ENCODE data around the gene NUP42.
A peak's percentile ranks its signal among the peaks of the same experiment; 100 is the strongest.

NUP42 gene

DNA sequence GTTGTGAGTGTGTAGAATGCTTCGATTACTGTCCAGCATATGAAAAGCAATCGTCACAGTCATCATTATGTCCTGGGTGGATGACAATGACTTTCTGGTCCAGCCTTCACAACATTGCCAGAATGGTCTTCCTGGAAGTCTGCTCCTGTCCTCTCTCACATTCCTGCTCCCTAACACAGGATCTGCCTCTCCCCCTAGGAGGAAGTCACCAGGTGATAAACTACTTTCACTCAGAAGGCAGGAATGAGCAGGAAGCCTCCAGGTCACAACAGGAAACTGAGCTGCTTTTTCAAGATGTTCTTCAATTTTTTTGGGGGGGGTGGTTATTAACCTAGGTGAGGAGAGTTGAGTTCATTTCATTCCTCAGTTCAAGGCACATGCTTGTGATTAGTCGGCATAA is 51.1 kb downstream of the NUP42 start:
- no peak for FAIRE-seq
- no peak for DNase-seq (ENCODE audit: insufficient read length, low spot score)

DNA sequence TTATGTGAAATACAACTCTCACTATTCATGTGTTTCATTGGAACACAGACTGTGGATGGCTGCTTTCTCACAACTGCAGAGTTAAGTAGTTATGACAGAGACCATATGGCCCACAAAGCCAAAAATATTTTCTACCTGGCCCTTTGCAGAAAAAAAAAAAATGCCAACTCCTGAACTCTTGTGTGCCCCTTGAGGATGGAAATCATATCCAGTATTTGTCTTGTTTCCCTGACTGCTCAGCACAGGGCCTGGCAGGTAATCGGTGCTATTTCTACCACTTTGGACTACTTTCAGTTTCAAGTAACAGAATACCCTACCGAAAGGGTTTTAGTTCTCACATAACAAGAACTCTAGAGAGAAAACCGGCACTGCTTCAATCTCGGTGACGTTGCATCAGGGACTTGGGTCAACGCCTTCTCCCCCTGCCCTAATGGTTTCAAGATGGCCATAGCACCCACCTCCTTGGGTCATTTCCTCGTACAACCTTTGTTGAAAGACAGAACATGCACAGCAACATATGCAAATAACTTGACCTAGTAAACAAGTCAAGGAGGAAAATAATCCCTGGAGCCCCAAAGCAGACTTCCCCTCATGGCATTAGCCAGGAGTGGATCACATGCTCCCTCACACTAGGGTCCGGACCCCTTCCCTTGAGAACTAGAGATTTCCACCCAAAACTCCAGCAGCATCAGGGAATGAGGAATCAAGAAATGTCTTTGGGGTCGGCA is 52.9 kb downstream of the NUP42 start:
- peak; percentile 96 for FAIRE-seq
- DNase-seq (ENCODE audit: insufficient read length, low spot score) = peak; percentile 36

DNA sequence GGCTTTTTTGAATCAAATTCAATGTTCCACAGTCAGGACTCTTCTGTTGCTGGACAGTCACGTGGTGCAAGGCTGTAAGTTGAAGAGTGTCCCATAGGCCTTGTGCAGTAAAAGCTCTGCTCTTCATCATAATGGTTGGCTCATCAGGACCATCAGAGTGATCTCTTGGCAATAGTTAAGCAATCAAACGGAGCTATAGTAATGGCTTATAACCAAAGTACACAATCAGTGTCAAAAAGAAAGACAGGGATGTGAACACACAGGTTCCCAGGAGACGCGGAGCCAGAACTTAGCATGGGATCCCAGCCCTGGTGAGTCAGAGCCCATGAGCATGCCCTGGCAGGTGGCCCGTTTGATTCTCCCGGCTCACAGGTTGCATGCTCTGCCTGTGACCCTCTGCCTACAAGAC is 54.0 kb downstream of the NUP42 start:
- DNase-seq (ENCODE audit: insufficient read length, low spot score) = no peak
- FAIRE-seq = no peak

DNA sequence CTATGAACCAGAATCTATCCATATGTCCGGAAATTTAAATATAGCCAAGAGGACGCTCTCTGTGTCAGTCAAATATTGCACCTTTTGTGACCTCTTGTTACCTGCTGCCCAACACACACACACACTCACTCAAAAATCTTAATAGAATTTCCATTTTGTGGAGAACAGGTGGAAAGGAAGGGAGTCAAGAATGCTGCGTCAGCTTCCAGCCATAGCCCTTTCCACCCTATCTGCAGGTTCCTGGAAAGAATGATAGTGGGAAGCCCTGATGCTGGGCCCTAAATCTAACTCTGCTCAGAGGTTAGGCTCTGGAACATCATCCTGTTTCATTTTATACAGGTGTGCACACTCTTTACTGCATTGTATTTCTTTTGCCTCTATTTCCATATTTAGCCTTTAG is 55.2 kb downstream of the NUP42 start:
- no peak for FAIRE-seq
- no peak for DNase-seq (ENCODE audit: insufficient read length, low spot score)

DNA sequence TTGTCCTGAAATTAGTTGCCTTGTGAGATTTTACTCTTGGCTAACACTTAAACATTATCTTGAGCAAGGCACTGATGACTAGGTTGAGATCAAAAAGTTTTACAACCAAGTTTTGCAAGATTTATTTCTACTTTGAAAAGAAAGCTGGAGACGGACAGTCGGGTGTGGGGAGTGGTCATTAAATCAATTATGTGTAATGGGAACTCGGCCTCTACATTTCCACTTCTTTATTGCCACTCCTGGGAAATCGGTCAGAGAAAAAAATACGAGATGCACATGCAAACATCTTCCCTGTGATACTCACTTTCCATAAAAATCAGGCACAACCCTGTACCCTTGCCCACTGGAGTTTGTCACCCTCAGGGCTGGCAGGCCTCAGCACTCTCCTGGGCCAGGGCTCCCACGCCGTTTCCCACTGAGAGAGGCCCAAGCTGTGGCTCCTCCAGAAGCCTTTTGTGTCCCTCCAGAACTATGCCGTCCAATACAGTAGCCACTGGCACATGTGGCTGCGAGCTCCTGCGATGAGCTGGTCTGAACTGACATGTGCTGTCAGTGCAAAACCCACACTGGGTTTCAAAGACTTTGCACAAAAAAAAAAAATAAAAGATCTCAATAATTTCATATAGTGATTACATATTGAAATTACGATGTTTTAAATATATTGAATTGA is 57.3 kb downstream of the NUP42 start:
- FAIRE-seq (no peak), DNase-seq (ENCODE audit: insufficient read length, low spot score) (no peak)

DNA sequence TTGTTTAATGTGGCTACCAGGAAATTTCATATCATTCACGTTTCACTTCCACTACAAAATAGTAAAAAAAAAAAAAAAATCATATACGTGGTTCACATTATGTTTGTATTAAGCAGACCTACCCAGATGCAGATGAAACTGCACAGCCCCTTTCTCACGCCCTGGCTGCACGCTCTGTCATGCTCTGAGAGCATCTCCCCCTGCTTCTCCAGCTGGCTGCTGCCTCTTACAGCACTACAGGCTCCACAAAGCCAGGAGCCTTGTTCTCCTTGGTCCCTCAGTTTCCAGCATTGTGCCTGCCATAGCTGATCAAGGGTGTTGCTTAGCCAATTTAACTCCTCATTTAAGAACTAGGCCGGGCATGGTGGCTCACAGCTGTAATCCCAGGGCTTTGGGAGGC is 57.9 kb downstream of the NUP42 start:
- FAIRE-seq (no peak), DNase-seq (ENCODE audit: insufficient read length, low spot score) (no peak)

DNA sequence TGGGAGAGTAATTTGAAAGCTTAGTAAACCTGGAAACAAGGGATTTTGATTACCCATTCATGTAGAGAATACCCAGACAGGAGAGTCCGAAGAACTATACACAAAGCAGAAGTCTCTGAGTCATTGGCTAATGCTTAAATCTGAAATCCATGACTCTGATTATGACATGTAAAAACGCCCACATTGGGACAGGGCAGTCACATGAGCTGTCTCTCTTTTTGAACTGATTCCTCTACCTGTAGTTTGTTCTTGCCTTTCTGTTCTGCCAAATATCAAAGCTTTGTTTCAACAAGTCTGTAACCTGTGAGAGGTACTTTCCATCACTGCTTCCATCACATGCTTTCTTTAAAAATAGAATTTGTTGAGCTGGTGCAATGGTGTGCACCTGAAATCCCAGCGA is 60.5 kb downstream of the NUP42 start:
- DNase-seq (ENCODE audit: insufficient read length, low spot score) (no peak), FAIRE-seq (no peak)

DNA sequence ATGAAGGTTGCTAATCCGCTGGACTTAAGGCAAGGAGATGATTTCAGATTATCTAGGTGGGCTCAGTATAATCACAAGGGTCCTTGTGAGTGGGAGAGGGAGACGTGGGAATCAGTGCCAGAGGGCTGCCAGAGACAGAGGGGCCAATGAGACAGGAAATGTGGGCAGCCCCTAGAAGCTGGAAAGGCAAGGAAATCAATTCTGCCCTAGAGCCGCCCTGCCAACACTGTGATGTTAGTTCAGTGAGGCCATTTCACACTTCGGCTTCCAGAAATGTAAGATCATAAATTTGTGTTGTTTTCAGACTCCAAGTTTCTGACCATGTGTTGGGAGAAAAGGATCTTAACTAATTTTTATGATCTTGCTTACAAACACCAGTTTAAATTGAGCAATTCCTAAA is 61.1 kb downstream of the NUP42 start:
- FAIRE-seq (no peak), DNase-seq (ENCODE audit: insufficient read length, low spot score) (no peak)

DNA sequence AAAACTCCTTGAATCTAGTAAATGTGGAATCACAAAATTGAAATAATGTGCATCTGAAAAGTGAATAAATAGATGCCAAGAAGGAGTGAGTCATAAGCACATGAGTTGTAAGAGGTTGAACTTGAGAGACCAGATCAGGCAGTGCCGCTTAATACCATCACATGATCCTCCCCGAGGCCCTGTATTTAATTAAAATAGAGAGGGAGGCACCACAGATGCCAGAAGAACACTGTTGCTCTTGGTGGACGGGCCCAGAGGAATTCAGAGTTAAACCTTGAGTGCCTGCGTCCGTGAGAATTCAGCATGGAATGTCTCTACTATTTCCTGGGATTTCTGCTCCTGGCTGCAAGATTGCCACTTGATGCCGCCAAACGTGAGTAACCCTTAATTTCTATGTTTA is 64.7 kb downstream of the NUP42 start, which contains the start of gene GPNMB:
TSS of gene GPNMB (plus strand) at position 221 of the 400 bp plus-strand sequence. CDS start at position 304, 83 bp downstream.
- FAIRE-seq = no peak
- DNase-seq (ENCODE audit: insufficient read length, low spot score) = no peak

DNA sequence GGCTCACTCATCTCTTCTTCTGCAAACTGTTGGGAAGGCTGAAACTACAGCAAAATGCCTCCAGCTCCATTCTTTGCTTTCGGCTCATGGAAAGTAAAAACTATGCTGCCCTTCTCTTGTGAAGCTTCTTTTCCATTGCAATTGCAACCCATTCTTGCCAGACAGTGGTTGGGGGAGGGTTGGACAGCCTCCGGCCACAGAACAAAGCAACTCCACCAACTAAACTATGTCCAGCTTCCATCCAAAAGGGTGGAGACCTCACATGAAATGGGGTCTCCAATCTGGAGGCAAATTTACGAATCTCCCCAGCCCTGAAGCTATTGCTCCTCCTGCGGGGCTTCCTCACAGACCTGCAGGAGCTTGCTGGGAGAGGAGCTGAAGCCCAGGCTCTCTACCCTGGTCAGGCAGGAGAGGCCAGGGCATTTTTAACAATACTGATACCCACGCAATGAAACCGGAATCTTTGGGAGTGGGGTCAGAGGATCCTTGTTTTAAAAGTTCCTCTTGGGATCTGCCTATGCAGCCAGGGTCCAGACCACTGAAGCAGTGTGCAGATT is 65.3 kb downstream of the NUP42 start:
- FAIRE-seq (no peak), DNase-seq (ENCODE audit: insufficient read length, low spot score) (no peak)

DNA sequence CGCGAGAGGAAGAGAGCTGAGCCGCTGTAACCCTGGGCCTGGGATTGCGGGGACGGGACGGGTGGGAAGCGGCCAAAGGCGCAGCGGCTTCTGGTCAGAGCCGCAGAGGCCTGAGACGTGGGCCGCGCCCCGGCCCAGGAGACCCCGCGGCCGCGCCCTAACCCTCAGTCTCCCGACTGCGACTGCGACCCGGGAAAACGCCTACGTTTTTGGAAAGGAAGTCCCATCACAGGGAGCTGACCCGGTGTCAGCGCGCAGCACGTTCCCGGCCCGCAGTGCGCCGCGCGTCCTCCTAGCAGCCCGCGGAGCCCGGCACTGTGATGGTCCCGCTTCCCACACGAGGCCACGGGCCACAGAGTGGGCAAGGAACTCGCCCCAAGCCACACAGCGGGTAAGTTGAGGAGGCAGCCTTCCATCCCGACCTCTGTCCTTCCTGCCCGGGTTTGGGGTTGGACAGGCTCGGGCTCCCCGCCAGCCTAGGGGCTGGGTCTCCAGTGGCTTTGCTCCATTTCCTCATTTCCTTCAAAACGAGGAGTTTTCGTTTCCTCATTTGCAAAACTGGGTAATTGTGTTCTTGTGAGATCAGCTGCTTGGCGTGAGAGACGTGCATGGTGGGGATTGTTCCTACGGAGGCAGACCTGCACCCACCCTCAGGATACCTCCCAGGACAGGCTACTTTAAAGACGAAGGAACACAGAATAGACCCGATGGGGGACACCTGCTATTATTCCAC is 65.9 kb downstream of the NUP42 start:
- DNase-seq (ENCODE audit: insufficient read length, low spot score) (no peak), FAIRE-seq (no peak)

DNA sequence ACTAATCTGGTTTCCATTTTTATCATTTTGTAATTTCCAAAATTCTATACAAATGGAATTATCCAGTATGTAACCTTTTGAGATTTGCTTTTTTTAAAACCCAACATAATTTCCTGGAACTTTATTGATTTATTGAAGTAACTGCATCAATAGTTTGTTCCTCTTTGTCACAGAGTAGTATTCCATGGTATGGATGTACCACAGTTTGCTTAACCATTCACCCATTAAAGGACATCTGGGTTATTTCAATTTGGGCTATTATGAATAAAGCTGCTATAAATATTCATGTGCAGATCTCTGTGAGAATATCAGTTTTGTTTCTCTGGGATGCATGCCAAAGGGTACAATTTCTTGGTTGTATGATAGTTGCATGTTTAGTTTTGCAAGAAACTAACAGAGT is 67.6 kb downstream of the NUP42 start:
- no peak for DNase-seq (ENCODE audit: insufficient read length, low spot score)
- no peak for FAIRE-seq

Measured in GM19239 (cell line).